GM12878 (cell line): ENCODE measurements around the gene FERMT3. TPM values are rescaled to one million over a fixed set of nuclear protein-coding genes. Genes with fewer than 3 reads are reported as not detected.

Experiments used
- ASH2L ChIP-seq: fragments of 300-600, 200-600 bp; sonication (generic); IDR thresholded peaks from 2 replicates; pipeline ENCODE4 v1.6.1; 2017; ENCODE audit warnings: low read depth, mild to moderate bottlenecking, borderline replicate concordance
- ATF7 ChIP-seq: fragments of 450-650 bp; IDR thresholded peaks from 2 replicates; pipeline ENCODE4 v1.6.1; 2016; ENCODE audit warnings: low read depth, mild to moderate bottlenecking
- CREM ChIP-seq: IDR thresholded peaks from 2 replicates; pipeline ENCODE4 v1.6.1; 2014; ENCODE audit warnings: antibody characterized with exemption, low read depth
- EGR1 ChIP-seq, 2 experiments: IDR thresholded peaks; 1 replicate in 1 of 2; 2 replicates in 1 of 2; pipeline ENCODE4 v1.6.1; 2011 to 2012; ENCODE audit warnings: low read depth in 2 of 2, low read length in 2 of 2, borderline replicate concordance in 1 of 2, mild to moderate bottlenecking in 1 of 2, moderate library complexity in 1 of 2
- EZH2 ChIP-seq: IDR thresholded peaks from 2 replicates; pipeline ENCODE4 v1.6.1; 2012; ENCODE audit warnings: low read depth, mild to moderate bottlenecking, control low read depth, inconsistent platforms, low read length, borderline replicate concordance; ENCODE audit not compliant: control insufficient read depth
- GABPA ChIP-seq: IDR thresholded peaks from 2 replicates; pipeline ENCODE4 v1.6.1; 2014; ENCODE audit warnings: antibody characterized with exemption, low read depth, mild to moderate bottlenecking, inconsistent platforms
- IKZF2 ChIP-seq, 2 experiments: fragments of 450-650 bp; IDR thresholded peaks; 2 replicates each; pipeline ENCODE4 v1.6.1; 2017; ENCODE audit warnings: mild to moderate bottlenecking in 2 of 2, moderate library complexity in 2 of 2
- LARP7 ChIP-seq: fragments of 450-650 bp; IDR thresholded peaks from 2 replicates; pipeline ENCODE4 v1.6.1; 2017; ENCODE audit warnings: mild to moderate bottlenecking
- PML ChIP-seq: IDR thresholded peaks from 2 replicates; pipeline ENCODE4 v1.6.1; 2012; ENCODE audit warnings: low read length, inconsistent platforms
- POLR2AphosphoS2 ChIP-seq: IDR thresholded peaks from 2 replicates; pipeline ENCODE4 v1.6.1; 2011; ENCODE audit warnings: low read depth, mild to moderate bottlenecking, low read length, improper control_type of control experiment, moderate library complexity
- SIN3A ChIP-seq: IDR thresholded peaks from 2 replicates; pipeline ENCODE4 v1.6.1; 2012; ENCODE audit warnings: low read depth, low read length, improper control_type of control experiment
- SREBF2 ChIP-seq: IDR thresholded peaks from 2 replicates; pipeline ENCODE4 v1.6.1; 2012; ENCODE audit warnings: mild to moderate bottlenecking, low read length
- SRF ChIP-seq, 2 experiments: IDR thresholded peaks; 2 replicates each; pipeline ENCODE4 v1.6.1; 2011; ENCODE audit warnings: low read depth in 2 of 2, low read length in 2 of 2, mild to moderate bottlenecking in 1 of 2, moderate library complexity in 1 of 2
- TBL1XR1 ChIP-seq: IDR thresholded peaks from 2 replicates; pipeline ENCODE4 v1.6.1; 2012; ENCODE audit warnings: low read depth, low read length, improper control_type of control experiment
- ZNF217 ChIP-seq: fragments of 450-650 bp; IDR thresholded peaks from 2 replicates; pipeline ENCODE4 v1.6.1; 2017; ENCODE audit warnings: antibody characterized with exemption, mild to moderate bottlenecking
- ZZZ3 ChIP-seq: IDR thresholded peaks from 2 replicates; pipeline ENCODE4 v1.6.1; 2011; ENCODE audit warnings: low read depth; ENCODE audit not compliant: control insufficient read depth, insufficient read length
- polyA plus RNA-seq, 11 experiments: library from polyadenylated mRNA; depleted of rRNA in 4 of 11; unstranded in 6 of 11; stranded (reverse) in 5 of 11; fragments of >200 nt; fragmentation: Nextera tagmentation in 4 of 11; fragmentation: Illumina TruSeq in 1 of 11; extraction: Ambion mirVana in 4 of 11; extraction: Trizol in 1 of 11; gene quantifications; 1 replicate in 1 of 11; 2 replicates in 10 of 11; pipeline versions ENCODE4 v1.2.1 to v1.2.3, GENCODE V29; 2011 to 2016; ENCODE audit warnings: inconsistent platforms in 2 of 11, missing spikeins in 2 of 11, low read depth in 1 of 11
- total RNA-seq, 4 experiments: library from RNA; depleted of rRNA in 3 of 4; stranded (reverse); fragments of >200 nt in 3 of 4; fragmentation: Illumina TruSeq in 1 of 4; extraction: Trizol in 1 of 4; gene quantifications; 2 replicates each; pipeline versions ENCODE4 v1.2.1 to v1.2.3, GENCODE V29; 2013 to 2021
- TF ChIP-seq, protein P1 (sequence below): fragments of 450-650 bp; IDR thresholded peaks from 2 replicates; pipeline ENCODE4 v1.6.1; 2017; ENCODE audit warnings: low read depth, mild to moderate bottlenecking, moderate library complexity
- TF ChIP-seq, protein P2 (sequence below): IDR thresholded peaks from 2 replicates; pipeline ENCODE4 v1.6.1; 2012; ENCODE audit warnings: low read length, inconsistent platforms
- TF ChIP-seq, protein P3 (sequence below): fragments of 450-650 bp; IDR thresholded peaks from 2 replicates; pipeline ENCODE4 v1.6.1; 2017; ENCODE audit warnings: mild to moderate bottlenecking, moderate library complexity
- TF ChIP-seq, protein P4 (sequence below): IDR thresholded peaks from 2 replicates; pipeline ENCODE4 v1.6.1; 2011; ENCODE audit warnings: low read depth, mild to moderate bottlenecking, low read length, moderate library complexity, borderline replicate concordance; ENCODE audit errors: extremely low read depth
- TF ChIP-seq, protein P5 (sequence below): fragments of 450-650 bp; formaldehyde crosslinking; IDR thresholded peaks from 2 replicates; pipeline ENCODE4 v1.4.0; 2022; ENCODE audit warnings: mild to moderate bottlenecking, moderate library complexity

FERMT3 gene
- total and polyA plus RNA-seq, 10 of the 15 experiments (the other 5 are each of a cell fraction or from before 2014, with no cell fraction given), result 2.0 to 211 (median 114) TPM

DNA sequence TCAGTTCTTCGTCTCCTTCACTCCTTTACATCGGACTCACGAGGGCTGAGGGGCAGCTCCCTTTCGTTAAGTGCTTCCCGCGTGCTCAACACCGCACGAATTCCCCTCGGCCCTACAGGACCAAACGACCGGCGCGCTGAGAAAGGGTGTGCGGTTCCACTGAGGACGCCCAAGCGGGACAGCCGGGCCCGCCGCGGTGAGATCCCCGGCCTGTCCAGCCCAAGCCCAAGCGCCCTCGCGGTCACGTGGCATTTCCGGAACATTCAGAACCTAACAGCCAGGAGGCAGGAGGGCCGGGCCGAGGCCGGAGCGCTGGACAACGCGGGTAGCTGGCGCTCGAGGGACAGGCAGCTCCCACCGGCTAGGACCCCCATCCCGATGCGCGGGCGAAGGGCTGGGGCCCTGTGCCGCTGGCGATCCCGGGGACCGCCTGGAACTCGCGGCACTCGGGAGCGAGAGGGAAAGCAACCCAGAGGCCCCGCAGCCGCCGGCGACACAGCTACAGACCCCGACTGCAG is 21.3 kb upstream of the FERMT3 start (continued):
- no peak for TF ChIP-seq POLR2AphosphoS2
- no peak for TF ChIP-seq IKZF2 (IDR thresholded peaks at IDR 0.05)
- TF ChIP-seq EGR1 (IDR thresholded peaks at IDR 0.05; ENCODE audit: borderline replicate concordance in 1 of 2, low read depth in 2 of 2, low read length in 2 of 2), result no peak
- no peak for TF ChIP-seq GABPA
- TF ChIP-seq, protein P1, sequence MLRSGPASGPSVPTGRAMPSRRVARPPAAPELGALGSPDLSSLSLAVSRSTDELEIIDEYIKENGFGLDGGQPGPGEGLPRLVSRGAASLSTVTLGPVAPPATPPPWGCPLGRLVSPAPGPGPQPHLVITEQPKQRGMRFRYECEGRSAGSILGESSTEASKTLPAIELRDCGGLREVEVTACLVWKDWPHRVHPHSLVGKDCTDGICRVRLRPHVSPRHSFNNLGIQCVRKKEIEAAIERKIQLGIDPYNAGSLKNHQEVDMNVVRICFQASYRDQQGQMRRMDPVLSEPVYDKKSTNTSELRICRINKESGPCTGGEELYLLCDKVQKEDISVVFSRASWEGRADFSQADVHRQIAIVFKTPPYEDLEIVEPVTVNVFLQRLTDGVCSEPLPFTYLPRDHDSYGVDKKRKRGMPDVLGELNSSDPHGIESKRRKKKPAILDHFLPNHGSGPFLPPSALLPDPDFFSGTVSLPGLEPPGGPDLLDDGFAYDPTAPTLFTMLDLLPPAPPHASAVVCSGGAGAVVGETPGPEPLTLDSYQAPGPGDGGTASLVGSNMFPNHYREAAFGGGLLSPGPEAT, result no peak
- no peak for TF ChIP-seq ATF7
- no peak for TF ChIP-seq CREM
- TF ChIP-seq SRF (IDR thresholded peaks at IDR 0.05; ENCODE audit: low read depth in 2 of 2, low read length in 2 of 2), result no peak
- TF ChIP-seq, protein P2, sequence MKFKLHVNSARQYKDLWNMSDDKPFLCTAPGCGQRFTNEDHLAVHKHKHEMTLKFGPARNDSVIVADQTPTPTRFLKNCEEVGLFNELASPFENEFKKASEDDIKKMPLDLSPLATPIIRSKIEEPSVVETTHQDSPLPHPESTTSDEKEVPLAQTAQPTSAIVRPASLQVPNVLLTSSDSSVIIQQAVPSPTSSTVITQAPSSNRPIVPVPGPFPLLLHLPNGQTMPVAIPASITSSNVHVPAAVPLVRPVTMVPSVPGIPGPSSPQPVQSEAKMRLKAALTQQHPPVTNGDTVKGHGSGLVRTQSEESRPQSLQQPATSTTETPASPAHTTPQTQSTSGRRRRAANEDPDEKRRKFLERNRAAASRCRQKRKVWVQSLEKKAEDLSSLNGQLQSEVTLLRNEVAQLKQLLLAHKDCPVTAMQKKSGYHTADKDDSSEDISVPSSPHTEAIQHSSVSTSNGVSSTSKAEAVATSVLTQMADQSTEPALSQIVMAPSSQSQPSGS, result no peak
- TF ChIP-seq ZNF217, result no peak
- no peak for TF ChIP-seq ZZZ3
- TF ChIP-seq ASH2L, result no peak
- TF ChIP-seq, protein P3, sequence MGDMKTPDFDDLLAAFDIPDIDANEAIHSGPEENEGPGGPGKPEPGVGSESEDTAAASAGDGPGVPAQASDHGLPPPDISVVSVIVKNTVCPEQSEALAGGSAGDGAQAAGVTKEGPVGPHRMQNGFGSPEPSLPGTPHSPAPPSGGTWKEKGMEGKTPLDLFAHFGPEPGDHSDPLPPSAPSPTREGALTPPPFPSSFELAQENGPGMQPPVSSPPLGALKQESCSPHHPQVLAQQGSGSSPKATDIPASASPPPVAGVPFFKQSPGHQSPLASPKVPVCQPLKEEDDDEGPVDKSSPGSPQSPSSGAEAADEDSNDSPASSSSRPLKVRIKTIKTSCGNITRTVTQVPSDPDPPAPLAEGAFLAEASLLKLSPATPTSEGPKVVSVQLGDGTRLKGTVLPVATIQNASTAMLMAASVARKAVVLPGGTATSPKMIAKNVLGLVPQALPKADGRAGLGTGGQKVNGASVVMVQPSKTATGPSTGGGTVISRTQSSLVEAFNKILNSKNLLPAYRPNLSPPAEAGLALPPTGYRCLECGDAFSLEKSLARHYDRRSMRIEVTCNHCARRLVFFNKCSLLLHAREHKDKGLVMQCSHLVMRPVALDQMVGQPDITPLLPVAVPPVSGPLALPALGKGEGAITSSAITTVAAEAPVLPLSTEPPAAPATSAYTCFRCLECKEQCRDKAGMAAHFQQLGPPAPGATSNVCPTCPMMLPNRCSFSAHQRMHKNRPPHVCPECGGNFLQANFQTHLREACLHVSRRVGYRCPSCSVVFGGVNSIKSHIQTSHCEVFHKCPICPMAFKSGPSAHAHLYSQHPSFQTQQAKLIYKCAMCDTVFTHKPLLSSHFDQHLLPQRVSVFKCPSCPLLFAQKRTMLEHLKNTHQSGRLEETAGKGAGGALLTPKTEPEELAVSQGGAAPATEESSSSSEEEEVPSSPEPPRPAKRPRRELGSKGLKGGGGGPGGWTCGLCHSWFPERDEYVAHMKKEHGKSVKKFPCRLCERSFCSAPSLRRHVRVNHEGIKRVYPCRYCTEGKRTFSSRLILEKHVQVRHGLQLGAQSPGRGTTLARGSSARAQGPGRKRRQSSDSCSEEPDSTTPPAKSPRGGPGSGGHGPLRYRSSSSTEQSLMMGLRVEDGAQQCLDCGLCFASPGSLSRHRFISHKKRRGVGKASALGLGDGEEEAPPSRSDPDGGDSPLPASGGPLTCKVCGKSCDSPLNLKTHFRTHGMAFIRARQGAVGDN, result 0 out of 2 replicates have a peak, but pooled peaks have one; percentile 18
- TF ChIP-seq, protein P4, sequence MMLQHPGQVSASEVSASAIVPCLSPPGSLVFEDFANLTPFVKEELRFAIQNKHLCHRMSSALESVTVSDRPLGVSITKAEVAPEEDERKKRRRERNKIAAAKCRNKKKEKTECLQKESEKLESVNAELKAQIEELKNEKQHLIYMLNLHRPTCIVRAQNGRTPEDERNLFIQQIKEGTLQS, result peak; percentile 9; the same call in 1 of the 2 replicates
- TF ChIP-seq TBL1XR1, result no peak
- peak; percentile 90; the same call in 1 of the 2 replicates for TF ChIP-seq PML
- peak; percentile 87 for TF ChIP-seq LARP7
- TF ChIP-seq, protein P5, sequence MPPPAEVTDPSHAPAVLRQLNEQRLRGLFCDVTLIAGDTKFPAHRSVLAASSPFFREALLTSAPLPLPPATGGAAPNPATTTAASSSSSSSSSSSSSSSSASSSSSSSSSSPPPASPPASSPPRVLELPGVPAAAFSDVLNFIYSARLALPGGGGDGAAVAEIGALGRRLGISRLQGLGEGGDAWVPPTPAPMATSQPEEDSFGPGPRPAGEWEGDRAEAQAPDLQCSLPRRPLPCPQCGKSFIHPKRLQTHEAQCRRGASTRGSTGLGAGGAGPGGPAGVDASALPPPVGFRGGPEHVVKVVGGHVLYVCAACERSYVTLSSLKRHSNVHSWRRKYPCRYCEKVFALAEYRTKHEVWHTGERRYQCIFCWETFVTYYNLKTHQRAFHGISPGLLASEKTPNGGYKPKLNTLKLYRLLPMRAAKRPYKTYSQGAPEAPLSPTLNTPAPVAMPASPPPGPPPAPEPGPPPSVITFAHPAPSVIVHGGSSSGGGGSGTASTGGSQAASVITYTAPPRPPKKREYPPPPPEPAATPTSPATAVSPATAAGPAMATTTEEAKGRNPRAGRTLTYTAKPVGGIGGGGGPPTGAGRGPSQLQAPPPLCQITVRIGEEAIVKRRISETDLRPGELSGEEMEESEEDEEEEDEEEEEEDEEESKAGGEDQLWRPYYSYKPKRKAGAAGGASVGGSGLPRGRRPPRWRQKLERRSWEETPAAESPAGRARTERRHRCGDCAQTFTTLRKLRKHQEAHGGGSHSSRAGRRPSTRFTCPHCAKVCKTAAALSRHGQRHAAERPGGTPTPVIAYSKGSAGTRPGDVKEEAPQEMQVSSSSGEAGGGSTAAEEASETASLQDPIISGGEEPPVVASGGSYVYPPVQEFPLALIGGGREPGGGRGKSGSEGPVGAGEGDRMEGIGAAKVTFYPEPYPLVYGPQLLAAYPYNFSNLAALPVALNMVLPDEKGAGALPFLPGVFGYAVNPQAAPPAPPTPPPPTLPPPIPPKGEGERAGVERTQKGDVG (CRISPR knock-in tag), result no peak
- TF ChIP-seq SIN3A, result no peak; the same call in 1 of the 2 replicates
- no peak for TF ChIP-seq SREBF2
- TF ChIP-seq EZH2, result no peak
